ENCODE measurements around the gene CTIF.

The CTIF gene

GRCh38 chr18:48887905-48888772 is 349.3 kb downstream of the CTIF start:
- DNase-seq (ENCODE audit: low spot score), result no peak
- no peak for TF ChIP-seq CTCF (IDR thresholded peaks at IDR 0.05; ENCODE audit: extremely low read depth, missing control alignments)

GRCh38 chr18:48888773-48889080 is 349.9 kb downstream of the CTIF start:
- no peak for DNase-seq (ENCODE audit: low spot score)
- TF ChIP-seq CTCF (IDR thresholded peaks at IDR 0.05; ENCODE audit: extremely low read depth, missing control alignments), result no peak

GRCh38 chr18:48889115-48889941 is 350.5 kb downstream of the CTIF start:
- no peak for TF ChIP-seq CTCF (IDR thresholded peaks at IDR 0.05; ENCODE audit: extremely low read depth, missing control alignments)
- DNase-seq (ENCODE audit: low spot score), result no peak

- no peak for TF ChIP-seq CTCF (IDR thresholded peaks at IDR 0.05; ENCODE audit: extremely low read depth, missing control alignments)
- no peak for DNase-seq (ENCODE audit: low spot score)
Measured at GRCh38 chr18:48889981-48890762, 351.3 kb downstream of the CTIF start.

GRCh38 chr18:48891721-48892120 is 352.9 kb downstream of the CTIF start:
- no peak for DNase-seq (ENCODE audit: low spot score)
- TF ChIP-seq CTCF (IDR thresholded peaks at IDR 0.05; ENCODE audit: extremely low read depth, missing control alignments), result no peak

GRCh38 chr18:48892146-48892855 is 353.5 kb downstream of the CTIF start:
- TF ChIP-seq CTCF (IDR thresholded peaks at IDR 0.05; ENCODE audit: extremely low read depth, missing control alignments), result no peak
- no peak for DNase-seq (ENCODE audit: low spot score)
